Erythroblast (primary cell): ENCODE data around the gene SPAG16.

Source experiments
- GATA1 ChIP-seq: IDR thresholded peaks from 2 replicates; pipeline ENCODE4 v1.6.1; 2011; ENCODE audit warnings: low read depth, mild to moderate bottlenecking, control low read depth, low read length, moderate library complexity
- POLR2A ChIP-seq: IDR thresholded peaks from 2 replicates; pipeline ENCODE4 v1.6.1; 2011; ENCODE audit warnings: mild to moderate bottlenecking, low read length

GRCh38 chr2:214096208-214096715, 812.0 kb downstream of the SPAG16 start:
- TF ChIP-seq POLR2A = no peak
- TF ChIP-seq GATA1 = no peak
